SK-N-SH treated with all-trans-retinoic acid at 6 μM for 48 hours (cell line): ENCODE results near the gene FES.

ENCODE experiments used
- SNAI2 ChIP-seq: fragments of 250-450 bp; sonication (Bioruptor Pico); IDR thresholded peaks from 2 replicates; pipeline ENCODE4 v1.5.0; 2020; ENCODE audit warnings: mild to moderate bottlenecking, moderate library complexity
- TF ChIP-seq, protein P1 (sequence below): fragments of 250-450 bp; sonication (Bioruptor Pico); IDR thresholded peaks from 2 replicates; pipeline ENCODE4 v1.8.0; 2020; ENCODE audit warnings: mild to moderate bottlenecking, moderate library complexity, borderline replicate concordance

DNA sequence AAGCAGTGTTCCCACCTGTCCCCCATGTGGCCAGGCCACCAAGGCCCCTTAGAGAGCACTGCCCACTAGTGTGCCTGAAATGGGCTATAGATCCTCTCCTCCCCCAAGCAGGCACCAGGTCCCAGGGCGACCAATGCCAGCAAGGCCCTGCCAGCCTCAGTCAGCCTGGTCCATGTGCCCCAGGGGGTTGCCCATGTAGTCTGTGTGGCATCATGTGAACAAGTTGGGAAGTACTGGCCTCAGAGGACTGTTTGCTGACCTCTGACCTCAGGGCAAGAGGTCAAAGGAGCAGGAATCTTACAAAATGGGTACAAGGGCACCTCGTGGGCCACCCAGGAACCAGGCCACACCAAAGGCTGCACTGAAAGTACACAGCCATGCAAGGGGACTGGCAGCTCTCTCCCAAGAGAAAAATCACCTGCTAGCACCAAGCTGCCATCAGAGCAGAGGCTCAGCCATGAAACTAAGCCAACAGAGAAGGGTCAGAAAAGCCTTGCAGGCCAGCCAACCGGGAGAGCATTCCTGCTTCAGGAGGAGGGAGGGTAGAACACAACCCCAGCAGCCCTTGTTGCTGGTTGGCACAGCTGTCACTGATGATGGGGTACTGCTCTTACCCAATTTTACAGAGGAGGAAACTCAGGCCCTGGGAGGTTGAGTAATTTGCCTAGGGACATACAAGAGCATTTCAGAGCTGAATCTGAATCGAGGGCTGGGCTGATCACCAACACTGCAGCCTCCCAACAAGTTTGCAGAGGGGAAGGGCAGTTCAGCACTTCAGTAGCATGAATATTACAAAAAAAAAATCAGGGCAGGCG lies 21.1 kb upstream of the FES start:
- no peak for TF ChIP-seq SNAI2
- TF ChIP-seq, protein P1, sequence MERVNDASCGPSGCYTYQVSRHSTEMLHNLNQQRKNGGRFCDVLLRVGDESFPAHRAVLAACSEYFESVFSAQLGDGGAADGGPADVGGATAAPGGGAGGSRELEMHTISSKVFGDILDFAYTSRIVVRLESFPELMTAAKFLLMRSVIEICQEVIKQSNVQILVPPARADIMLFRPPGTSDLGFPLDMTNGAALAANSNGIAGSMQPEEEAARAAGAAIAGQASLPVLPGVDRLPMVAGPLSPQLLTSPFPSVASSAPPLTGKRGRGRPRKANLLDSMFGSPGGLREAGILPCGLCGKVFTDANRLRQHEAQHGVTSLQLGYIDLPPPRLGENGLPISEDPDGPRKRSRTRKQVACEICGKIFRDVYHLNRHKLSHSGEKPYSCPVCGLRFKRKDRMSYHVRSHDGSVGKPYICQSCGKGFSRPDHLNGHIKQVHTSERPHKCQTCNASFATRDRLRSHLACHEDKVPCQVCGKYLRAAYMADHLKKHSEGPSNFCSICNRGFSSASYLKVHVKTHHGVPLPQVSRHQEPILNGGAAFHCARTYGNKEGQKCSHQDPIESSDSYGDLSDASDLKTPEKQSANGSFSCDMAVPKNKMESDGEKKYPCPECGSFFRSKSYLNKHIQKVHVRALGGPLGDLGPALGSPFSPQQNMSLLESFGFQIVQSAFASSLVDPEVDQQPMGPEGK (CRISPR knock-in tag): no peak
